Ectodermal cell (in vitro differentiated cells): ENCODE results near the gene RGR.

Experiments
- H3K27ac ChIP-seq: 2 replicates; pipeline ENCODE4 v1.7.0; 2013; ENCODE audit warnings: mild to moderate bottlenecking, low read depth, low read length; ENCODE audit not compliant: insufficient read depth, poor library complexity, severe bottlenecking
- H3K27me3 ChIP-seq: 2 replicates; pipeline ENCODE4 v1.7.0; 2013; ENCODE audit warnings: mild to moderate bottlenecking, low read length; ENCODE audit not compliant: insufficient read depth, control insufficient read depth, poor library complexity, severe bottlenecking
- H3K36me3 ChIP-seq: one replicate; pipeline ENCODE4 v1.7.0; 2013; ENCODE audit warnings: low read length; ENCODE audit not compliant: control insufficient read depth, insufficient read depth
- H3K4me1 ChIP-seq: one replicate; pipeline ENCODE4 v1.7.0; 2013; ENCODE audit warnings: low read length; ENCODE audit not compliant: control insufficient read depth, insufficient read depth
- H3K4me3 ChIP-seq: 2 replicates; pipeline ENCODE4 v1.7.0; 2013; ENCODE audit warnings: low read depth, low read length, control low read depth; ENCODE audit not compliant: insufficient read depth
- H3K9me3 ChIP-seq: 2 replicates; pipeline ENCODE4 v1.7.0; 2013; ENCODE audit warnings: mild to moderate bottlenecking, low read length, moderate library complexity; ENCODE audit not compliant: control insufficient read depth
- WGBS, 2 experiments: methylation state at CpG; one replicate each; pipeline ENCODE4 v1.1.7; 2013; ENCODE audit warnings: missing lambda C conversion rate in 2 of 2; 5-methylcytosine and 5-hydroxymethylcytosine counted together

The RGR gene

DNA sequence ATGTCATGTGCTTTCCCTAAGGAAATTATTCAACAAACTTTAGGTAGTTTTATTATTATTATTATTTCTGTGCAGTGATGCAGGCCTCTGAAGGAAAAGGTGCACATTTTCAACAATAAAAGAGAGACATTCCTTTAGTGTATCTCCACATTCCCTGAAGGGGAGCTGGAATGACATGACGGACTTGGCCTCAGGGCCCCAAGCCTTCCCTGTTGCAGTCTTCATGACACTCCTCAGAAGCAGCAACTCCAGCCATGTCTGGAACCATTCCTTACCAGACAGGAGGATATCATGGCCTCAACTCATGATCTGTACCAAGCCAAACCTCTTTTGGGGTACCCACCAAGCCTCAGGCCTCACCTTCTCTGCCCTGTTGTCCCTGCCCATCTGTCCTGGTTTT lies 48.3 kb downstream of the RGR start:
- 94% methylated on average over 1 of the region's 1 CpG for WGBS, 2 experiments
- Histone ChIP-seq H3K4me3 (no peak overlapping the region), H3K36me3 (no peaks in the 10 kb centered on the region), H3K9me3 (no peaks in the 10 kb centered on the region), H3K27ac (no peak overlapping the region), H3K27me3 (peaks cover 1% of the 10 kb centered on the region), H3K4me1 (no peaks in the 10 kb centered on the region)

DNA sequence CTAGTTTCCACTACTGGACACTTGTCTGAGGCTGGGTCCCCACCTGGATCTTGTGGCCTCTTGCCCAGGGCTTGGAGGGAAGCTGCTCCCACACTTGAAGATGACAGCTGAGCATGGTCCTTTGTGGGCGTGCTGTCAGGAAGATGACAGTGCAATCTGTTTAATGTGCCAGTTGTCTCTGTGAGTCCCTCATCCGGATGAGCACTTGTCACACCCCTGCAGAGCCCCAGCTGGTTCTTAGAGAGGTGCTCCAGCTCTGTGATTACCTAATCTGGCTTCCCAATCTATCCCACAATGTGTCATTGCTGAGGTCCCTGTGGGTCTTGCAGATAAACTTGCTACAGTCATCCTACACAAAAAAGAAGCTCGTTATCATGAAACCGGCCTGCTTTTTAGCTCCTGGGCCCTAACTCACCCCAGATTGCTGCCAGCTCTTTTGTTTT lies 48.7 kb downstream of the RGR start:
- WGBS, 2 experiments, result 79 to 81% methylated on average over 4 of the region's 4 CpGs
- no peaks in the 10 kb centered on the region for H3K27me3 ChIP-seq
- H3K9me3 ChIP-seq, result no peaks in the 10 kb centered on the region
- no peak overlapping the region for H3K27ac ChIP-seq
- no peaks in the 10 kb centered on the region for H3K36me3 ChIP-seq
- no peak overlapping the region for H3K4me3 ChIP-seq
- H3K4me1 ChIP-seq, result no peaks in the 10 kb centered on the region

DNA sequence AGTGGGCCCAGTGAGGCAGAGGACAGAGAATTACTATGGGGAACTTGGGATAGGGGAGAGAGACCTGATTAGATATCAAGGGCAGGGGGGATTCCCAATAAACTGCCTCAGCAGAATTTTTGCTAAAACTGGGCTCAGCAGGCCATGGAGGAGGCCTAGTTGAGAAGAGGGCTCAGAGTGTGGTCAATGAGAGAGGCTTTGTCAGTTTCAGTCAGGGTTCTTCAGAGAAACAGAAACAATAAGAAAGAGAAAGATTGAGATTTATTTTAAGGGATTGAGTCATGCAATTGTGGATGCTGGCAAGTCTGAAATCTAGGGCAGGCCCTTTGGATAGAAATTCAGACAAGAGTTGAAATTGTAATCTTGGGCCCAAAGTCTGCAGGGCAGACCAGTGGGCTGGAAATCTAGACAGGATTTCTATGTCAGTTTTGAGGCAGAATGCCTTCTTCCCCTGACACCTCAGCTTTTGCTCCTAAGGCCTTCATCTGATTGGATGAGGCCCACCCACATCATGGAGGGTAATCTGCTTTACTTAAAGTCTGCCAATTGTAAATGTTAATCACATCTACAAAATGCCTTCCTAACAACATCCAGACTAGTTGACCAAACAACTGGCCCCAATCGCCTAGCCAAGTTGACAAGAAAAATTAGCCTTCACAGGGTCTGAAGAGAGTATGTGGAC lies 50.1 kb downstream of the RGR start:
- H3K27ac ChIP-seq, result no peak overlapping the region
- no peaks in the 10 kb centered on the region for H3K36me3 ChIP-seq
- no peaks in the 10 kb centered on the region for H3K27me3 ChIP-seq
- H3K9me3 ChIP-seq, result no peaks in the 10 kb centered on the region
- 91 to 100% methylated on average over 1 of the region's 1 CpG for WGBS, 2 experiments
- H3K4me1 ChIP-seq, result no peaks in the 10 kb centered on the region
- no peak overlapping the region for H3K4me3 ChIP-seq

DNA sequence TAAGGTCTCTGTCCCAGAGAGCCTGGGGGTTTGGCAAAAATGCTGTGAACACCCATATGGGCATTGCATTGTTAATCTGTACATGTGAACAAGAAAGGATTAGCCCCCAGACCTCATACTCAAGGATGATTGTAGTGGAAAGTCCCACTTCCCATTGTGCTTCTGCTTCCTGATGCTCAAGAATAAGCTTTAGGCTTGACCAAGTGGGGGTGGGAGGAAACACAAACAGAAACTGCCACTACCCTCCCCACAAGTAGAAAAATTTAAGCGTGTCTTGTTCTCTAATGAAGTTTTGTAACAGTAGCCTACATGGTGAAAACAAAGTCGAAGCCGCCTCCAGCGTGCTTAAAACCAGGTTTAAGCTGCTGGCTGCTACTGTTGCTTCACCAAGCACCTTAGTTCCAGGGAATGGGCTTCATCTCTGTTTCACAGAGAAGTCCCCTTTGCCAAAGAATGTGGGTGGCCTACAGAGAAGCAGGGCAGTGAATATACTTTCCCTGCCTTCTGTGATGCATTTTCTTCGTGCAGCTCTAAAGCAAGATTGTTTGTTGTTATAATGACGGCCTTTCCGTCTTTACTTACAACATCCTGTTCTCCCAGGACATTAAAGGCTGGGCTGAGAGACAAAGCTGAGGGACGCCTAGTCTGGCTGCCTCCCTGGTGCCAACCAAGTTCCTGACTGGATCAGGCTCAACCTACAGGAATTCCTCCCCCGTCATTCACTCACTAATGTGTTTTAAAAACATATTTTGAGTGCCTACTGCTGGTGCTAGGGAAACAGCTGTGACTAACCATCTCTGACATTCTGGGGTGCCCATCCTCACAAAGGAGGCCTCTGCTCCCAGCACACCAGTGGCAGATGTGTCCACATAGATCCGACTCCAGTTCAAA lies 51.5 kb downstream of the RGR start:
- H3K27me3 ChIP-seq, result no peaks in the 10 kb centered on the region
- H3K4me3 ChIP-seq, result no peak overlapping the region
- no peaks in the 10 kb centered on the region for H3K36me3 ChIP-seq
- H3K4me1 ChIP-seq, result no peaks in the 10 kb centered on the region
- no peaks in the 10 kb centered on the region for H3K9me3 ChIP-seq
- no peak overlapping the region for H3K27ac ChIP-seq
- 59 to 66% methylated on average over 9 of the region's 10 CpGs for WGBS, 2 experiments

DNA sequence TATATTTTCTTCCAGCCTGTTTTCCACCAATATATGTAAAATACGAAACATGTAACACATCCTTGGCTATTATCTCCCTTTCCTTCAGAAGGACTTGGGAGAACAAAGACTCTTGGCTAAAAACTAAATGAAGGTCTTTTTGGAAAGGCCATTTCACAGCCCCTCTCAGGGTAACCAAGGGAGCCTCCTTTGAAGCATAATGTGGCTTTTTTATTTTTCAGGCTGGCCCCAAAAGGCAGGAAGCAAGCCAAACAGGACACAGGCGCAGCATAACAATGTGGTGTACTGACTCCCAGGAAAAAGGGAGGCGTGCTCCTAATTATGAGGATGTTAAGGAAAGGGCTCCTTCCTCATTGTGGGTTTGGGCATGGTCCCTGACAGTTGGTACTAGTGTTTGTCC lies 53.2 kb downstream of the RGR start:
- H3K9me3 ChIP-seq, result no peaks in the 10 kb centered on the region
- no peak overlapping the region for H3K4me3 ChIP-seq
- no peaks in the 10 kb centered on the region for H3K4me1 ChIP-seq
- 92% methylated on average over 3 of the region's 3 CpGs for WGBS, 2 experiments
- H3K27me3 ChIP-seq, result no peaks in the 10 kb centered on the region
- H3K36me3 ChIP-seq, result no peaks in the 10 kb centered on the region
- H3K27ac ChIP-seq, result no peak overlapping the region

DNA sequence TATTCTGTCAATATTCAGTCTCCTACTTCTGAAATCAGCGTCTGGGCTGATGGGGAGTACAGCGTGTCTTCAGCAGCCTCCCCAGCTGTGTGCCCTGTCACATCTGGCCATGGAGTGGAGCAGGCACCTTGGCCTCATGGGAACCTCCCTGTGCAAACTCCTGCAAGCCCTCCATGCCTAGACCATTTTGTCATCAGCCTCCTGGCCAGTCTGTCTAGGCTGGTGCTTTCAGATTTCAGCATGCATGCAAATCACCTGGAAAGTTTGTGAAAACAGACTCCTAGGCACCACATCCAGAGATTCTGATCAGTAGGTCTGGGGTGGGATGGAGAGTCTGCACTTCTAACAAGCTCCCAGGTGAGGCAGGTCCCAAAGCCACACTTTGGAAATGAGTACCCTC lies 57.4 kb downstream of the RGR start:
- WGBS, 2 experiments, result 95 to 98% methylated on average over 2 of the region's 2 CpGs
- no peaks in the 10 kb centered on the region for H3K27me3 ChIP-seq
- no peak overlapping the region for H3K4me3 ChIP-seq
- no peaks in the 10 kb centered on the region for H3K9me3 ChIP-seq
- no peaks in the 10 kb centered on the region for H3K4me1 ChIP-seq
- H3K27ac ChIP-seq, result no peak overlapping the region
- no peaks in the 10 kb centered on the region for H3K36me3 ChIP-seq

DNA sequence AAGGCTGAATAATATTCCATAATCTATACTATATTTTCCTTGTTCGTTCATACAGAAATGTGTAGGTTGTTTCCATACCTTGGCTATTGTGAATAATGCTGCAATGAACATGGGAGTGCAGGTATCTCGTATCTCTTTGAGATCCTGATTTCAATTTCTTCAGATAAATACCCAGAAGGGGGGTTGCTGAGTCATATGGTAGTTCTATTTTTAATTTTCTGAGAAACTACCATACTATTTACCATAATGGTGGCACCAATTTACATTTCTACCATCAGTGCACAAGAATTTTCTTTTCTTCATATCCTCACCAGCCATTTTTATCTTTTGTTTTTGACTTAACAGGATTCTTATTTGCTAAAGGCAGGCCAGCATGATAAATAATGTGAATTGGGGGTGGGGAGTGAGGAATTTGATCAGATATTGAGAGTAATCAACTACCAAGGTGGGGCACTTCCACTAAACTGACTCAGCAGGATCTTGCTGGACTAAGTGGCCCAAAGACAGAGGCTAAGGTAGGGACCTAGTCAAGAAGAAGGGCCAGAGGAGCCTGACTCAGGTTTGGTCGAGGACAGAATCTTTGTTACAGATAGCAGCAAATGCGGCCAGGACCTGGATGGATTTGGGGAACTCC lies 62.0 kb downstream of the RGR start:
- no peaks in the 10 kb centered on the region for H3K27me3 ChIP-seq
- 87 to 90% methylated on average over 3 of the region's 4 CpGs for WGBS, 2 experiments
- no peaks in the 10 kb centered on the region for H3K9me3 ChIP-seq
- no peak overlapping the region for H3K4me3 ChIP-seq
- H3K4me1 ChIP-seq, result no peaks in the 10 kb centered on the region
- H3K36me3 ChIP-seq, result no peaks in the 10 kb centered on the region
- H3K27ac ChIP-seq, result no peak overlapping the region

DNA sequence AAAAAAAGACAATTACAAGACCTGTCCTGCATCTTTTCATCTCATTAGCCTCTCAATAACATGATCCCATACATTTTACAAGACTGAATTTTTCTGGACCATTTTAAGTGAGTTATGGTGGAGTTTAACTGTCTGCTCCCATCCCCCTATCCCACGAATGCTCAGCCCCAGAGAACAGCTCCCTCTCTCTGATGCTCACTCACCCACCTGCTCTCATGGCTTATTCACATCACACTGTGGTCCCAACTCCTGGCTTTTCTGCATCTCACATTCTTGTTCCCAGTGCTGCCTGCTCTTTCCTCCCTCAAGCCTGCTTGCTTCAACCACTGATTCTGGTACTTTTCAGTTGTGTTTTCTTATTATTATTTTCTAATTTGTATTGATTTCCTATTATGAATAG lies 63.2 kb downstream of the RGR start:
- WGBS, 2 experiments, result 46 to 68% methylated on average over 1 of the region's 1 CpG
- no peaks in the 10 kb centered on the region for H3K36me3 ChIP-seq
- H3K9me3 ChIP-seq, result no peaks in the 10 kb centered on the region
- no peak overlapping the region for H3K4me3 ChIP-seq
- H3K27me3 ChIP-seq, result no peaks in the 10 kb centered on the region
- H3K27ac ChIP-seq, result no peak overlapping the region
- H3K4me1 ChIP-seq, result no peaks in the 10 kb centered on the region

DNA sequence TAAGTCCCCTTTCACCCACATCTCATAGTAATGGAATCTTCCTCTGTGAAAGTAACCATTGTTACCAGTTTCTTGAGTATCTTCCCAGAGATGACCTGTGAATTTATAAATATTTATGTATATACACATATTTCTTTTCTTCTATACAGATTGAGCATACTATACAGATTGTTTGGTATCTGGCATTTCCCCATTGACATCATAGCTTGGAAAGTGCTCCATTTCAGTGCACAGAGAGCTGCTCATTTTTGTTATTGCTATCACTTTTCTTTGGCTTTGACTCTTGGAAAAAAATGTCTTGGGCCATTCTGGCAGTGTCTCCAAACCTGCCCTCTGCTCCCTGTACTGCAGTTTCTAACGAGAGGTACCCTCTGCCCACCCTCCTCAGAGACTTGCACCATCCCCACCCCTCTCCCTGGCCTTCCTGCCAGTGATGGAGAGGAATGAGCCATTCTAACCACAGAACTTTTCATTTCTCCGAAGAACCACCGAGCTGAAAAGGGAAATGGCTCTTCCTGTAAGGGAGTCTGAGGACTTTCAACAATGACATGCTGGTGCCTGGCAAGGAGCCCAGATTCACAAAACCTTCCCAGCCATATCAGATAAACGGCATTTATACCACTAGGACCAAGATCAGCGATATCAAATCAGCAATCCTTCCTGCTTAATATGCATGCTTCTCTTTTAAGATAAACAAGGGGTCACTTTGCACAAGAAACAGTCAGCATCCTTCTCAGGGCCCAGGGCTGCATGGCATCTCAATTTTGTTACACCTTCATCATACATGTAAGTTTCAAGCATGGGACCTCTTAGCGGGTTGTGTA lies 63.8 kb downstream of the RGR start:
- no peak overlapping the region for H3K4me3 ChIP-seq
- 82 to 85% methylated on average over 6 of the region's 6 CpGs for WGBS, 2 experiments
- H3K4me1 ChIP-seq, result no peaks in the 10 kb centered on the region
- no peaks in the 10 kb centered on the region for H3K9me3 ChIP-seq
- no peaks in the 10 kb centered on the region for H3K36me3 ChIP-seq
- no peaks in the 10 kb centered on the region for H3K27me3 ChIP-seq
- H3K27ac ChIP-seq, result no peak overlapping the region
